Panc1 (cell line): ENCODE results near the gene FAM110A. TPM values are rescaled to one million over a fixed set of nuclear protein-coding genes. Genes with fewer than 3 reads are reported as not detected.
"Not testable (repeated sequence)": the region's sequence is repeated elsewhere in the genome, so short reads cannot be mapped to it uniquely, and the experiment has no call there.

Source experiments
- ATAC-seq: fragments of 200-7000 bp; cut with Tn5 transposase; 2 replicates; pipeline ENCODE4 v1.9.1; 2020; ENCODE audit warnings: mild to moderate bottlenecking, moderate library complexity
- BruUV-seq: library from RNA; stranded (reverse); fragments of 400-500 nt; replicated peaks from 2 replicates; lab custom pipeline; 2021; lab: Mats Ljungman, UMichigan
- CTCF ChIA-PET: fragments of 300-600 bp; sonication (Branson Sonifier 250); formaldehyde crosslinking; loops from one replicate; lab custom pipeline; 2022; ENCODE audit warnings: antibody characterized with exemption; lab: Charles Lee
- POLR2A ChIA-PET: fragments of 300-600 bp; sonication (Branson Sonifier 250); formaldehyde crosslinking; loops from one replicate; lab custom pipeline; 2022; ENCODE audit warnings: antibody characterized with exemption; lab: Charles Lee
- DNase-seq: peaks from one replicate; pipeline ENCODE4 v3.0.0-alpha.2; 2010; ENCODE audit warnings: low read depth, low spot score
- H3K27ac ChIP-seq: 2 replicates; pipeline ENCODE4 v1.5.1; 2011; ENCODE audit warnings: mild to moderate bottlenecking, low read length, inconsistent platforms
- H3K27me3 ChIP-seq: fragments of 200-500 bp; sonication (Bioruptor generic); 2 replicates; pipeline ENCODE4 v1.6.0; 2014; ENCODE audit warnings: low read length, inconsistent platforms; ENCODE audit not compliant: control insufficient read depth, insufficient read depth
- H3K36me3 ChIP-seq: fragments of 200-500 bp; sonication (Bioruptor generic); 2 replicates; pipeline ENCODE4 v1.5.1; 2014; ENCODE audit warnings: inconsistent platforms, mild to moderate bottlenecking, low read length, moderate library complexity; ENCODE audit not compliant: control insufficient read depth, insufficient read depth
- H3K4me1 ChIP-seq: 2 replicates; pipeline ENCODE4 v1.5.1; 2011; ENCODE audit warnings: inconsistent platforms, mild to moderate bottlenecking, low read length, moderate library complexity; ENCODE audit not compliant: control insufficient read depth, insufficient read depth
- H3K4me3 ChIP-seq, 2 experiments: 2 replicates each; pipeline ENCODE4 v1.5.1; 2011 to 2012; ENCODE audit warnings: low read depth in 2 of 2, low read length in 2 of 2, mild to moderate bottlenecking in 2 of 2, inconsistent platforms in 1 of 2, moderate library complexity in 1 of 2
- H3K9me3 ChIP-seq: fragments of 200-500 bp; sonication (Bioruptor generic); 2 replicates; pipeline ENCODE4 v1.5.1; 2014; ENCODE audit warnings: low read depth, mild to moderate bottlenecking, inconsistent platforms, low read length, moderate library complexity; ENCODE audit not compliant: control insufficient read depth, insufficient read depth
- POLR2AphosphoS5 ChIP-seq: IDR thresholded peaks from 2 replicates; pipeline ENCODE4 v1.6.1; 2012; ENCODE audit warnings: mild to moderate bottlenecking, low read depth, low read length, moderate library complexity
- SIN3A ChIP-seq: IDR thresholded peaks from 2 replicates; pipeline ENCODE4 v1.6.1; 2012; ENCODE audit warnings: low read depth, mild to moderate bottlenecking, low read length, moderate library complexity, borderline replicate concordance; ENCODE audit not compliant: insufficient read depth
- TCF7L2 ChIP-seq: IDR thresholded peaks from 2 replicates; pipeline ENCODE4 v1.6.1; 2011; ENCODE audit warnings: mild to moderate bottlenecking, low read depth, low read length, inconsistent platforms
- in situ Hi-C: cut with HindIII; loops from 2 replicates; pipeline ENCODE4 v1.10.0; 2016; ENCODE audit warnings: low sequenced_read_pairs, low pct_unique_long_range_greater_than_20kb
- intact Hi-C: fragments of 100-400 bp; cut with micrococcal nuclease; formaldehyde crosslinking; loops from one replicate; pipeline ENCODE4 v1.10.0; 2022; ENCODE audit not compliant: unreplicated experiment
- total RNA-seq: library from RNA; stranded (reverse); gene quantifications from one replicate; pipeline ENCODE4 v1.2.1, GENCODE V29; 2021; ENCODE audit not compliant: unreplicated experiment
- TF ChIP-seq, protein P1 (sequence below), 2 experiments: IDR thresholded peaks; 2 replicates each; pipeline ENCODE4 v1.6.1; 2011 to 2012; ENCODE audit warnings: low read depth in 2 of 2, control low read depth in 1 of 2, low read length in 1 of 2, mild to moderate bottlenecking in 1 of 2, moderate library complexity in 1 of 2; ENCODE audit not compliant: insufficient read depth in 1 of 2
- TF ChIP-seq, protein P2 (sequence below): fragments of 450-650 bp; IDR thresholded peaks from 2 replicates; pipeline ENCODE4 v1.5.1; 2017; ENCODE audit warnings: mild to moderate bottlenecking

The FAM110A gene
- total RNA-seq, 1 experiment from 2014 or later: 7.8 TPM

DNA sequence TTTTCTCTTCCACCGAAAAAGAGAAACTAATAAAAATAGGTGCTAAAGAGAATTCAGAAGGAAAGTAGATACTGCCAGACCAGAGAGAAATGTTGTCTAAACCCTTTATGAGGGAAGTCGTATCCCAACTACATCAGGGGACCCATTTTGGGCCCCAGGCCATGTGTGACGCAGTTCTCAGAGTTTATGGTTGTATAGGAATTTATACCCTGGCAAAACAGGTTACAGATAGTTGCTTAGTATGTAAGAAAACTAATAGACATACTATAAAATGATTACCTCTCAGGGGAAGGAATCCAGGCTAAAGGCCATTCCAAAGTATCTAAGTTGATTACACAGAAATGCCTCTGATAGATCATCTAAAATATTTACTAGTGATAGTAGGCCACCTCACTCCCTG is 36.6 kb upstream of the FAM110A start:
- ATAC-seq (no peak), DNase-seq (no peak)
- H3K36me3 ChIP-seq: no peaks in the 10 kb centered on the region
- H3K27ac ChIP-seq: no peak overlapping the region
- in situ Hi-C loops (no loop called here), intact Hi-C loops (no loop called here)
- no peaks in the 10 kb centered on the region for H3K4me1 ChIP-seq
- peaks cover 5% of the 10 kb centered on the region for H3K27me3 ChIP-seq
- H3K4me3 ChIP-seq: no peak overlapping the region
- H3K9me3 ChIP-seq: no peaks in the 10 kb centered on the region
- POLR2A ChIA-PET: no interaction called here
- TF ChIP-seq SIN3A (no peak), TCF7L2 (no peak), POLR2AphosphoS5 (no peak)
- TF ChIP-seq, protein P1, sequence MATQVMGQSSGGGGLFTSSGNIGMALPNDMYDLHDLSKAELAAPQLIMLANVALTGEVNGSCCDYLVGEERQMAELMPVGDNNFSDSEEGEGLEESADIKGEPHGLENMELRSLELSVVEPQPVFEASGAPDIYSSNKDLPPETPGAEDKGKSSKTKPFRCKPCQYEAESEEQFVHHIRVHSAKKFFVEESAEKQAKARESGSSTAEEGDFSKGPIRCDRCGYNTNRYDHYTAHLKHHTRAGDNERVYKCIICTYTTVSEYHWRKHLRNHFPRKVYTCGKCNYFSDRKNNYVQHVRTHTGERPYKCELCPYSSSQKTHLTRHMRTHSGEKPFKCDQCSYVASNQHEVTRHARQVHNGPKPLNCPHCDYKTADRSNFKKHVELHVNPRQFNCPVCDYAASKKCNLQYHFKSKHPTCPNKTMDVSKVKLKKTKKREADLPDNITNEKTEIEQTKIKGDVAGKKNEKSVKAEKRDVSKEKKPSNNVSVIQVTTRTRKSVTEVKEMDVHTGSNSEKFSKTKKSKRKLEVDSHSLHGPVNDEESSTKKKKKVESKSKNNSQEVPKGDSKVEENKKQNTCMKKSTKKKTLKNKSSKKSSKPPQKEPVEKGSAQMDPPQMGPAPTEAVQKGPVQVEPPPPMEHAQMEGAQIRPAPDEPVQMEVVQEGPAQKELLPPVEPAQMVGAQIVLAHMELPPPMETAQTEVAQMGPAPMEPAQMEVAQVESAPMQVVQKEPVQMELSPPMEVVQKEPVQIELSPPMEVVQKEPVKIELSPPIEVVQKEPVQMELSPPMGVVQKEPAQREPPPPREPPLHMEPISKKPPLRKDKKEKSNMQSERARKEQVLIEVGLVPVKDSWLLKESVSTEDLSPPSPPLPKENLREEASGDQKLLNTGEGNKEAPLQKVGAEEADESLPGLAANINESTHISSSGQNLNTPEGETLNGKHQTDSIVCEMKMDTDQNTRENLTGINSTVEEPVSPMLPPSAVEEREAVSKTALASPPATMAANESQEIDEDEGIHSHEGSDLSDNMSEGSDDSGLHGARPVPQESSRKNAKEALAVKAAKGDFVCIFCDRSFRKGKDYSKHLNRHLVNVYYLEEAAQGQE (IDR thresholded peaks at IDR 0.05; ENCODE audit: insufficient read depth in 1 of 2, low read depth in 2 of 2, low read length in 1 of 2): no peak
- TF ChIP-seq, protein P2, sequence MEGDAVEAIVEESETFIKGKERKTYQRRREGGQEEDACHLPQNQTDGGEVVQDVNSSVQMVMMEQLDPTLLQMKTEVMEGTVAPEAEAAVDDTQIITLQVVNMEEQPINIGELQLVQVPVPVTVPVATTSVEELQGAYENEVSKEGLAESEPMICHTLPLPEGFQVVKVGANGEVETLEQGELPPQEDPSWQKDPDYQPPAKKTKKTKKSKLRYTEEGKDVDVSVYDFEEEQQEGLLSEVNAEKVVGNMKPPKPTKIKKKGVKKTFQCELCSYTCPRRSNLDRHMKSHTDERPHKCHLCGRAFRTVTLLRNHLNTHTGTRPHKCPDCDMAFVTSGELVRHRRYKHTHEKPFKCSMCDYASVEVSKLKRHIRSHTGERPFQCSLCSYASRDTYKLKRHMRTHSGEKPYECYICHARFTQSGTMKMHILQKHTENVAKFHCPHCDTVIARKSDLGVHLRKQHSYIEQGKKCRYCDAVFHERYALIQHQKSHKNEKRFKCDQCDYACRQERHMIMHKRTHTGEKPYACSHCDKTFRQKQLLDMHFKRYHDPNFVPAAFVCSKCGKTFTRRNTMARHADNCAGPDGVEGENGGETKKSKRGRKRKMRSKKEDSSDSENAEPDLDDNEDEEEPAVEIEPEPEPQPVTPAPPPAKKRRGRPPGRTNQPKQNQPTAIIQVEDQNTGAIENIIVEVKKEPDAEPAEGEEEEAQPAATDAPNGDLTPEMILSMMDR: no peak
- CTCF ChIA-PET: no interaction called here
- no TSS peak for BruUV-seq

DNA sequence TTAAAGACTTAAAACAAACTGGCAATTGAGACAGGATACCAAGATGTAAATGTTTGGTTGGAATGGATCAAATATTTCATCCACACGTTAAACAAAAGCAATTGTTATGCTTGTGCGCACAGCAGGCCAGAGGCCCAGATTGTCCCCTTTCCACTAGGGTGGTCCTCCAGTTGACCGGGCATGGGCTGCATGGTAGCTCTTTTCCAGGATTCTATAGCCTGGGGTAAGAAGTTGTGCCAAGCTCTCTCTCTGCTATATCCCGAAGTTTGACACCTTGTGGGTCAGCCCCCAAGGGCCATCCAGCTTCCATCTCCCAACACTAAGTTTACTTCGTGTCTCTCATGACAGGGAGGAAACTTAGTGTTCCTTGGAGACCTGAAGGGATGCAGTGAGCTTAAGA is 34.8 kb upstream of the FAM110A start:
- BruUV-seq, intact Hi-C loops: not testable (repeated sequence)
- CTCF ChIA-PET: interaction anchor here (0.6 kb wide), 1 partner anchor 74 kb away, joined by 5 read pairs; no protein-coding TSS in a partner anchor

DNA sequence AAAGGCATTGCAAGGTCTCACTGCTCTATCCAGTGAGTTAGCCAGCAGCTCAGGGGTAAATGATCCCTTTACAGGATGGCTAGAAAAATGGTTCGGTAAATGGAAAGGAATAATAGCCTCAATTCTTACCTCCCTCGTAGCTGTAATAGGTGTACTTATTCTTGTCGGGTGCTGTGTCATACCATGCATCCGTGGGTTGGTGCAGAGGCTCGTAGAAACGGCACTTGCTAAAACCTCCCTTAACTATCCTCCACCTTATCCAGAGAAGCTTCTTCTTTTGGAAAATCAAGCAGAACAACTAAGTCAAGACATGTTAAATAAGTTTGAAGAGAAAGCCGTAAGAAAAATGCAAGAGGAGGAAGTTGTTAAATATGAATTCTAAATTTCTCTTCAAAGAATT is 33.5 kb upstream of the FAM110A start:
- intact Hi-C loops, ATAC-seq, POLR2A ChIA-PET, H3K27ac ChIP-seq, DNase-seq, in situ Hi-C loops, H3K4me3 ChIP-seq, H3K4me1 ChIP-seq, CTCF ChIA-PET, H3K9me3 ChIP-seq, BruUV-seq, H3K36me3 ChIP-seq, H3K27me3 ChIP-seq: not testable (repeated sequence)

More for the DNA sequence above, 34.8 kb upstream of the FAM110A start:
- H3K27me3 ChIP-seq, in situ Hi-C loops, H3K9me3 ChIP-seq, H3K36me3 ChIP-seq, H3K4me1 ChIP-seq, POLR2A ChIA-PET, H3K4me3 ChIP-seq, DNase-seq, ATAC-seq, H3K27ac ChIP-seq: not testable (repeated sequence)
